Glomerular visceral epithelial cell (primary cell): ENCODE measurements around the gene TMC6.
"Not testable (repeated sequence)": the region's sequence is repeated elsewhere in the genome, so short reads cannot be mapped to it uniquely, and the experiment has no call there.

Experiments
- DNase-seq: peaks from one replicate; pipeline ENCODE4 v3.0.0-alpha.2; 2016; ENCODE audit errors: extremely low spot score

TMC6 gene

GRCh38 chr17:78128551-78129350, at the start of gene TMC6:
TSS of gene TMC6 (minus strand) at chr17:78128755. CDS start at chr17:78126832, 1,923 bp downstream.
- DNase-seq = peak; percentile 50

GRCh38 chr17:78176548-78177025, 48.0 kb upstream of the TMC6 start:
- DNase-seq = no peak

- no peak for DNase-seq
Observed at GRCh38 chr17:78175643-78175981, 47.1 kb upstream of the TMC6 start.

- DNase-seq = no peak
Observed at GRCh38 chr17:78174870-78175642, 46.5 kb upstream of the TMC6 start.

GRCh38 chr17:78174346-78174869, 45.9 kb upstream of the TMC6 start:
- no peak for DNase-seq

GRCh38 chr17:78173097-78173715, 44.7 kb upstream of the TMC6 start:
- DNase-seq = no peak

- DNase-seq = no peak
Observed at GRCh38 chr17:78172249-78173051, 43.9 kb upstream of the TMC6 start.

GRCh38 chr17:78171591-78172248, 43.2 kb upstream of the TMC6 start:
- DNase-seq = not testable (repeated sequence)

GRCh38 chr17:78170692-78171590, 42.4 kb upstream of the TMC6 start:
- DNase-seq = no peak

- DNase-seq = peak; percentile 79
Observed at GRCh38 chr17:78168903-78169793, 40.6 kb upstream of the TMC6 start.

- peak; percentile 80 for DNase-seq
Observed at GRCh38 chr17:78168242-78168902, 39.8 kb upstream of the TMC6 start, which contains the start of gene SYNGR2. TSS of gene SYNGR2 (plus strand) at chr17:78168581. CDS start at chr17:78168617, 36 bp downstream.

- no peak for DNase-seq
Observed at GRCh38 chr17:78166416-78166815, 37.9 kb upstream of the TMC6 start.

- DNase-seq = no peak
Observed at GRCh38 chr17:78164748-78165607, 36.4 kb upstream of the TMC6 start.

- no peak for DNase-seq
Observed at GRCh38 chr17:78163881-78164747, 35.6 kb upstream of the TMC6 start.

GRCh38 chr17:78159575-78160158, 31.1 kb upstream of the TMC6 start:
- no peak for DNase-seq
